Esophagus squamous epithelium (tissue), 5 donors: ENCODE data around the gene UIMC1. TPM values are rescaled to one million over a fixed set of nuclear protein-coding genes. Genes with fewer than 3 reads are reported as not detected.

ENCODE experiments used
- DNase-seq: peaks from one replicate; lab custom pipeline; 2025; lab: John Stamatoyannopoulos, UW
- H3K27ac ChIP-seq, 4 donors: fragments of 200-600 bp; sonication (generic); one replicate each; pipeline ENCODE4 v1.5.1; 2016 to 2019; ENCODE audit warnings: mild to moderate bottlenecking in 1 of 4
- H3K27me3 ChIP-seq, 4 donors: fragments of 200-600 bp; sonication (generic); 1 replicate in 3 of 4; 2 replicates in 1 of 4; pipeline versions ENCODE4 v1.5.1 to v1.6.0; 2017 to 2021; ENCODE audit warnings: antibody characterized with exemption in 1 of 4
- H3K36me3 ChIP-seq, 3 donors: fragments of 200-600 bp; sonication (generic); one replicate each; pipeline ENCODE4 v1.5.1; 2016 to 2019
- H3K4me1 ChIP-seq, 3 donors: fragments of 200-600 bp; sonication (generic); one replicate each; pipeline ENCODE4 v1.5.1; 2017 to 2019
- H3K4me3 ChIP-seq, 4 donors: fragments of 200-600 bp; sonication (generic); 1 replicate in 3 of 4; 2 replicates in 1 of 4; pipeline ENCODE4 v1.5.1; 2016 to 2019; ENCODE audit warnings: mild to moderate bottlenecking in 2 of 4, moderate library complexity in 1 of 4
- H3K9me3 ChIP-seq, 3 donors: fragments of 200-600 bp; sonication (generic); one replicate each; pipeline ENCODE4 v1.5.1; 2016 to 2019
- POLR2A ChIP-seq, 4 donors: fragments of 450-650 bp; IDR thresholded peaks; one replicate each; pipeline ENCODE4 v1.6.1; 2017; ENCODE audit warnings: antibody characterized with exemption in 4 of 4, mild to moderate bottlenecking in 4 of 4, moderate library complexity in 3 of 4
- WGBS, 2 donors: methylation state at CpG; one replicate each; pipeline ENCODE4 v1.1.5; 2018; 5-methylcytosine and 5-hydroxymethylcytosine counted together
- intact Hi-C: fragments of 100-400 bp; cut with DNase I; formaldehyde crosslinking; loops from one replicate; pipeline ENCODE4 v1.15.0; 2022
- total RNA-seq, 4 donors: library from RNA; depleted of rRNA; stranded (reverse); fragments of >200 nt; gene quantifications; one replicate each; pipeline ENCODE4 v1.1.0, GENCODE V29; 2016
- TF ChIP-seq, protein P1 (sequence below), 6 experiments: fragments of 450-650 bp in 4 of 6; fragments of 200-600 bp in 2 of 6; sonication (generic) in 2 of 6; IDR thresholded peaks; one replicate each; pipeline ENCODE4 v1.5.1; 2016 to 2019; ENCODE audit warnings: antibody characterized with exemption in 6 of 6, mild to moderate bottlenecking in 4 of 6, moderate library complexity in 4 of 6
- donor health status: DM: yes; HTN: yes; CAD: no.

Gene UIMC1
- total RNA-seq, 4 donors from 2014 or later, result 10.3 to 38.1 (median 15.6) TPM

DNA sequence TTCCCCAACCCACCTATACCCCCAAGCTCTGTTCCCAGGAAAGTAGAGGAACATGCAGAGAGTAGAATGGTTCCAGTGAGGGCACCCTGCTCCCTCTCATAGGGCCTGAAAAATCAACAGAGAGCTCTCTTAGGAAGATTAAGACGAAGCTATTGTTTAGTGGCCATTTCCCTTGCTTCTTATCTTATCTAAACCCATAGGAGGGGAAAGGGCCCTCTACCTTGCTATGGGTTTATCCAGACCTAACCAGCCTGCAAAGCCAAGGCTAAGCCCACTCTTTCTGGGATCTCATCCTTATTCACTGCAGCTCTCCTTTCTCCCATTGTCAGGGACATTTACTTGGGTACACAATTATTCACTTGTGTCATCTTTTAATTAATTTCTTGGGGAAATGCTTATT lies 68.1 kb downstream of the UIMC1 start:
- Histone ChIP-seq H3K9me3 (no peaks in the 10 kb centered on the region), H3K36me3 (peaks cover 0 to 87% (median 3%) of the 10 kb centered on the region in 3 donors), H3K27me3 (no peaks in the 10 kb centered on the region), H3K4me1 (no peaks in the 10 kb centered on the region), H3K4me3 (no peak overlapping the region), H3K27ac (no peak overlapping the region)
- intact Hi-C loops, result no loop called here
- TF ChIP-seq POLR2A (IDR thresholded peaks at IDR 0.05), result no peak
- TF ChIP-seq, protein P1, sequence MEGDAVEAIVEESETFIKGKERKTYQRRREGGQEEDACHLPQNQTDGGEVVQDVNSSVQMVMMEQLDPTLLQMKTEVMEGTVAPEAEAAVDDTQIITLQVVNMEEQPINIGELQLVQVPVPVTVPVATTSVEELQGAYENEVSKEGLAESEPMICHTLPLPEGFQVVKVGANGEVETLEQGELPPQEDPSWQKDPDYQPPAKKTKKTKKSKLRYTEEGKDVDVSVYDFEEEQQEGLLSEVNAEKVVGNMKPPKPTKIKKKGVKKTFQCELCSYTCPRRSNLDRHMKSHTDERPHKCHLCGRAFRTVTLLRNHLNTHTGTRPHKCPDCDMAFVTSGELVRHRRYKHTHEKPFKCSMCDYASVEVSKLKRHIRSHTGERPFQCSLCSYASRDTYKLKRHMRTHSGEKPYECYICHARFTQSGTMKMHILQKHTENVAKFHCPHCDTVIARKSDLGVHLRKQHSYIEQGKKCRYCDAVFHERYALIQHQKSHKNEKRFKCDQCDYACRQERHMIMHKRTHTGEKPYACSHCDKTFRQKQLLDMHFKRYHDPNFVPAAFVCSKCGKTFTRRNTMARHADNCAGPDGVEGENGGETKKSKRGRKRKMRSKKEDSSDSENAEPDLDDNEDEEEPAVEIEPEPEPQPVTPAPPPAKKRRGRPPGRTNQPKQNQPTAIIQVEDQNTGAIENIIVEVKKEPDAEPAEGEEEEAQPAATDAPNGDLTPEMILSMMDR (IDR thresholded peaks at IDR 0.05), result no peak
- DNase-seq, result no peak
- 83 to 100% methylated on average over 1 of the region's 1 CpG for WGBS, 2 donors

DNA sequence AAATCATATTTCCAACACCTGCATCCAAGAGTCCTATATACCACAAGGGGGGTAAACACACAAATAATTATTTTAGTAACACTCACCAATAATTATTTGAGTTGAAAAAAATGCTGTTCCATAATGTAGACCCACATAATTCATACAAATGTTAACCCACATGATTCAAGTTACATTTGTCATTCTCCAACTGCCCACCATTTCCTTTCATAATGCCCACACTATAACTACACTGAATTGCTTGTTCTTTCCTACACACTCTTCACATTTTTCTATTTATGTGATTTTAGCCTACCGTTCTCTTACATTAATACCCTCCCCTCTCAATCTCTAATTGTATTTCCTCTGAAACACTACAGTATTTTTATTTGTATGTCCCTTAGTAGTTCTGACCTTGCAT lies 71.6 kb downstream of the UIMC1 start:
- Histone ChIP-seq H3K4me1 (no peaks in the 10 kb centered on the region), H3K27ac (no peak overlapping the region), H3K27me3 (no peaks in the 10 kb centered on the region), H3K9me3 (no peaks in the 10 kb centered on the region), H3K36me3 (peaks cover 0 to 88% (median 7%) of the 10 kb centered on the region in 3 donors), H3K4me3 (no peak overlapping the region)
- intact Hi-C loops, result no loop called here
- DNase-seq, result no peak
- TF ChIP-seq, protein P1 (IDR thresholded peaks at IDR 0.05), result no peak
- no peak for TF ChIP-seq POLR2A (IDR thresholded peaks at IDR 0.05)
- 43 to 92% methylated on average over 1 of the region's 1 CpG for WGBS, 2 donors

- Histone ChIP-seq H3K27ac (no peak overlapping the region), H3K36me3 (peaks cover 0 to 88% (median 7%) of the 10 kb centered on the region in 3 donors), H3K4me1 (no peaks in the 10 kb centered on the region), H3K27me3 (no peaks in the 10 kb centered on the region), H3K9me3 (no peaks in the 10 kb centered on the region), H3K4me3 (no peak overlapping the region)
- intact Hi-C loops, result no loop called here
- no peak for DNase-seq
- no peak for TF ChIP-seq POLR2A (IDR thresholded peaks at IDR 0.05)
- TF ChIP-seq, protein P1 (IDR thresholded peaks at IDR 0.05), result no peak
- 87 to 91% methylated on average over 7 of the region's 7 CpGs for WGBS, 2 donors
These were observed 72.2 kb downstream of the UIMC1 start for GRCh38 chr5:176934309-176934930.

- TF ChIP-seq POLR2A (IDR thresholded peaks at IDR 0.05), result no peak
- TF ChIP-seq, protein P1 (IDR thresholded peaks at IDR 0.05), result no peak
- Histone ChIP-seq H3K9me3 (no peaks in the 10 kb centered on the region), H3K4me3 (no peak overlapping the region), H3K4me1 (peaks cover 0 to 13% (median 0%) of the 10 kb centered on the region in 3 donors), H3K27me3 (no peaks in the 10 kb centered on the region), H3K36me3 (peaks cover 0 to 62% (median 4%) of the 10 kb centered on the region in 3 donors), H3K27ac (no peak overlapping the region)
- intact Hi-C loops, result no loop called here
- no peak for DNase-seq
- WGBS, 2 donors, result 78 to 90% methylated on average over 1 of the region's 1 CpG
These were observed 76.9 kb downstream of the UIMC1 start for GRCh38 chr5:176929654-176930053.

DNA sequence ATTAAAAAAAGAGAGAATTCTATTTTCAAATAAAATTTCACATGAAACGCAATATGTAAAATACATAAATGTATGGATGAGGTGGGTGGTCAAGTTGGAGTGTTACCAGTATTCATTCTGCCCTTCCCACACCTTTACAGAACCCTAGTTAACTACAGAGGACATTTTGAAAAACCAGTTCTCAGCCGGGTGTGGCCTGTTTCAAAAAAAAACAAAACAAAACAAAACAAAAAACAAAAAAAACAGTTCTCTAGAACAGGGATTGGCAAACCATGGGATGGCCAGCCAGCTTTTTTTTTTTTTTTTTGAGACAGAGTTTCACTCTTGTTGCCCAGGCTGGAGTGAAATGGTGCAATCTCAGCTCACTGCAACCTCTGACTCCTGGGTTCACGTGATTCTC lies 79.0 kb downstream of the UIMC1 start:
- no peak overlapping the region for H3K4me3 ChIP-seq
- TF ChIP-seq, protein P1 (IDR thresholded peaks at IDR 0.05), result no peak
- no peak for TF ChIP-seq POLR2A (IDR thresholded peaks at IDR 0.05)
- no peak for DNase-seq
- intact Hi-C loops, result no loop called here
- no peaks in the 10 kb centered on the region for H3K9me3 ChIP-seq
- peaks cover 0 to 13% (median 0%) of the 10 kb centered on the region in 3 donors for H3K4me1 ChIP-seq
- peak overlapping the region in 2 of 4 donors; percentile 31 to 45 for H3K27ac ChIP-seq
- no peaks in the 10 kb centered on the region for H3K27me3 ChIP-seq
- WGBS, 2 donors, result 83 to 97% methylated on average over 2 to 3 of the region's 3 CpGs
- peaks cover 0 to 42% (median 4%) of the 10 kb centered on the region in 3 donors for H3K36me3 ChIP-seq
